Measurements from ENCODE around the gene DDX42. TPM values are rescaled to one million over a fixed set of nuclear protein-coding genes. Genes with fewer than 3 reads are reported as not detected.

DDX42 gene
- total and polyA plus RNA-seq, 2 donors (not counting 1 experiment from before 2014, with no cell fraction given), result 61.6 to 170 TPM

GRCh38 chr17:63831505-63831904 is 57.5 kb downstream of the DDX42 start:
- no peak overlapping the region for H3K9ac ChIP-seq (ENCODE audit: low read length)
- H3K79me2 ChIP-seq (ENCODE audit: control insufficient read depth, insufficient read depth, low read length), result peaks cover 36% of the 10 kb centered on the region
- H3K4me3 ChIP-seq (ENCODE audit: control extremely low read depth in 1 of 5, extremely low read depth in 1 of 5, insufficient read depth in 1 of 5, low read depth in 2 of 5, low read length in 4 of 5), result no peak overlapping the region
- ATAC-seq (ENCODE audit: low read depth), result no peak
- no peak overlapping the region for H3K4me2 ChIP-seq (replicated peaks; ENCODE audit: low read depth, low read length, poor library complexity, severe bottlenecking)
- H3K9me3 Mint-ChIP-seq (ENCODE audit: insufficient read depth), result no peaks in the 10 kb centered on the region
- peaks cover 23 to 37% of the 10 kb centered on the region in 2 donors for H3K4me1 ChIP-seq (ENCODE audit: control insufficient read depth in 2 of 2, insufficient read depth in 2 of 2, low read length in 2 of 2)
- H4K20me1 ChIP-seq (ENCODE audit: control insufficient read depth, insufficient read depth, low read length, poor library complexity, severe bottlenecking), result peaks cover 20% of the 10 kb centered on the region
- H3K9me3 ChIP-seq (ENCODE audit: control extremely low read depth in 1 of 3, control insufficient read depth in 2 of 3, insufficient read depth in 1 of 3, low read length in 2 of 3), result no peaks in the 10 kb centered on the region
- 22% methylated on average over 7 of the region's 8 CpGs for WGBS (ENCODE audit: insufficient coverage)
- H3K27me3 Mint-ChIP-seq, result no peaks in the 10 kb centered on the region
- peaks cover 55% of the 10 kb centered on the region for H3K4me1 Mint-ChIP-seq
- TF ChIP-seq EZH2 (IDR thresholded peaks at IDR 0.05; ENCODE audit: borderline replicate concordance, insufficient read depth, low read depth, low read length, poor library complexity, severe bottlenecking), result no peak
- TF ChIP-seq CTCF (IDR thresholded peaks at IDR 0.05), result no peak
- H3K36me3 ChIP-seq (replicated peaks in 1 of 2; ENCODE audit: control extremely low read depth in 1 of 2, control insufficient read depth in 1 of 2, extremely low read depth in 1 of 2, insufficient read depth in 2 of 2, low read length in 1 of 2), result peaks cover 2 to 75% of the 10 kb centered on the region in 2 experiments
- CTCF ChIA-PET, result interaction anchor here (0.9 to 1.2 kb wide), 3 partner anchors 9 to 133 kb away, joined by 3 read pairs; no protein-coding TSS in a partner anchor
- H3K27ac ChIP-seq (ENCODE audit: low read length in 2 of 2), result no peak overlapping the region
- H3K27ac Mint-ChIP-seq, result peak overlapping the region; percentile 32
- no peak overlapping the region for H2AFZ ChIP-seq (ENCODE audit: insufficient read depth, low read depth, low read length, poor library complexity, severe bottlenecking)
- POLR2A ChIA-PET, result interaction anchor here (1.0 kb wide), 1 partner anchor 10 kb away, joined by 3 read pairs; no protein-coding TSS in a partner anchor
- H3K4me3 Mint-ChIP-seq, result no peak overlapping the region
- no peak for DNase-seq
- no peaks in the 10 kb centered on the region for H3K27me3 ChIP-seq (replicated peaks in 1 of 4; ENCODE audit: control extremely low read depth in 1 of 4, control insufficient read depth in 3 of 4, insufficient read depth in 4 of 4, low read length in 3 of 4)
- intact Hi-C loops (cut with micrococcal nuclease), result no loop called here

- POLR2A ChIA-PET, result interaction anchor here (1.0 kb wide), 1 partner anchor 10 kb away, joined by 3 read pairs; no protein-coding TSS in a partner anchor
- peaks cover 37% of the 10 kb centered on the region for H3K79me2 ChIP-seq (ENCODE audit: control insufficient read depth, insufficient read depth, low read length)
- peaks cover 23 to 35% of the 10 kb centered on the region in 2 donors for H3K4me1 ChIP-seq (ENCODE audit: control insufficient read depth in 2 of 2, insufficient read depth in 2 of 2, low read length in 2 of 2)
- intact Hi-C loops (cut with micrococcal nuclease), result no loop called here
- ATAC-seq (ENCODE audit: low read depth) (no peak), DNase-seq (no peak)
- CTCF ChIA-PET, result interaction anchor here (0.9 to 1.2 kb wide), 3 partner anchors 8 to 134 kb away, joined by 3 read pairs; no protein-coding TSS in a partner anchor
- peaks cover 25% of the 10 kb centered on the region for H4K20me1 ChIP-seq (ENCODE audit: control insufficient read depth, insufficient read depth, low read length, poor library complexity, severe bottlenecking)
- H3K27ac ChIP-seq (ENCODE audit: low read length in 2 of 2), result no peak overlapping the region
- H3K9me3 ChIP-seq (ENCODE audit: control extremely low read depth in 1 of 3, control insufficient read depth in 2 of 3, insufficient read depth in 1 of 3, low read length in 2 of 3), result no peaks in the 10 kb centered on the region
- H2AFZ ChIP-seq (ENCODE audit: insufficient read depth, low read depth, low read length, poor library complexity, severe bottlenecking), result no peak overlapping the region
- peaks cover 2 to 80% of the 10 kb centered on the region in 2 experiments for H3K36me3 ChIP-seq (replicated peaks in 1 of 2; ENCODE audit: control extremely low read depth in 1 of 2, control insufficient read depth in 1 of 2, extremely low read depth in 1 of 2, insufficient read depth in 2 of 2, low read length in 1 of 2)
- peak overlapping the region; percentile 32 for H3K27ac Mint-ChIP-seq
- TF ChIP-seq CTCF (IDR thresholded peaks at IDR 0.05) (no peak), EZH2 (IDR thresholded peaks at IDR 0.05; ENCODE audit: borderline replicate concordance, insufficient read depth, low read depth, low read length, poor library complexity, severe bottlenecking) (no peak)
- no peak overlapping the region for H3K4me3 ChIP-seq (ENCODE audit: control extremely low read depth in 1 of 5, extremely low read depth in 1 of 5, insufficient read depth in 1 of 5, low read depth in 2 of 5, low read length in 4 of 5)
- no peaks in the 10 kb centered on the region for H3K9me3 Mint-ChIP-seq (ENCODE audit: insufficient read depth)
- WGBS (ENCODE audit: insufficient coverage), result 100% methylated on average over 1 of the region's 5 CpGs
- no peak overlapping the region for H3K9ac ChIP-seq (ENCODE audit: low read length)
- no peaks in the 10 kb centered on the region for H3K27me3 Mint-ChIP-seq
- no peak overlapping the region for H3K4me3 Mint-ChIP-seq
- H3K27me3 ChIP-seq (replicated peaks in 1 of 4; ENCODE audit: control extremely low read depth in 1 of 4, control insufficient read depth in 3 of 4, insufficient read depth in 4 of 4, low read length in 3 of 4), result no peaks in the 10 kb centered on the region
- no peak overlapping the region for H3K4me2 ChIP-seq (replicated peaks; ENCODE audit: low read depth, low read length, poor library complexity, severe bottlenecking)
- peaks cover 50% of the 10 kb centered on the region for H3K4me1 Mint-ChIP-seq
These were observed 58.0 kb downstream of the DDX42 start for GRCh38 chr17:63832014-63832413.
